ENCODE data around the gene PAF1. TPM values are rescaled to one million over a fixed set of nuclear protein-coding genes. Genes with fewer than 3 reads are reported as not detected.

The PAF1 gene
- total RNA-seq, 1 donor from 2014 or later = 21.3 TPM

DNA sequence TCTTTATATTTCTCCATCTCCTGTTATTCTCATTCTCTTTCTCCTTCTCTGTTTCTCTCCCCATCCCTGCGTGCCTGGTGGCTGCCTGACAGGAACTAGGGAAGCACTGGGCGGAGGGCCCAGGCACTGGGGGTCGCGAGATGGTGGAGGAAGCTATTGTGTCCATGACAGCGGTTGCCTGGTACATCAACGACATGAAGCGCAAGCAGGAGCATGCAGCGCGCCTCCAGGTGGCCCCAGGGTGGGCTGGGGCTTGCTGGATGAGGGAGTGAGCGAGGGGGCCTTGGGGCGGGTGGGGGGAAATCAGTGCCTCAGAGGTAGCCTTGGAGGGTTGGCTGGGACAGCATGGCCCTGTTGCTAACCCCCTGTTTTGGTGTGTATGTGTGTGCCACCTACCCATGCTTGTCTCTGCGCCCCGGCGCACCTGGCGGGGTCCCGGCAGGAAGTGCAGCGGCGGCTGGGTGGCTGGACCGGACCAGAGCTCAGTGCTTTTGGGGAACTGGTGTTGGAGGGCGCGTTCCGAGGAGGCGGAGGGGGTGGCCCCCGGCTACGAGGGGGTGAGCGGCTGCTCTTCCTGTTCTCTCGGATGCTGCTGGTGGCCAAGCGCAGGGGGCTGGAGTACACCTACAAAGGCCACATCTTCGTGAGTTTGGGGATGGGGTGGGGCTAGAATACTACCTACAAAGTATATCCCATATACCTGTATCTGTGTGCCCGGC is 26.7 kb upstream of the PAF1 start:
- no peak for DNase-seq (ENCODE audit: low spot score)
- no peak for ATAC-seq

DNA sequence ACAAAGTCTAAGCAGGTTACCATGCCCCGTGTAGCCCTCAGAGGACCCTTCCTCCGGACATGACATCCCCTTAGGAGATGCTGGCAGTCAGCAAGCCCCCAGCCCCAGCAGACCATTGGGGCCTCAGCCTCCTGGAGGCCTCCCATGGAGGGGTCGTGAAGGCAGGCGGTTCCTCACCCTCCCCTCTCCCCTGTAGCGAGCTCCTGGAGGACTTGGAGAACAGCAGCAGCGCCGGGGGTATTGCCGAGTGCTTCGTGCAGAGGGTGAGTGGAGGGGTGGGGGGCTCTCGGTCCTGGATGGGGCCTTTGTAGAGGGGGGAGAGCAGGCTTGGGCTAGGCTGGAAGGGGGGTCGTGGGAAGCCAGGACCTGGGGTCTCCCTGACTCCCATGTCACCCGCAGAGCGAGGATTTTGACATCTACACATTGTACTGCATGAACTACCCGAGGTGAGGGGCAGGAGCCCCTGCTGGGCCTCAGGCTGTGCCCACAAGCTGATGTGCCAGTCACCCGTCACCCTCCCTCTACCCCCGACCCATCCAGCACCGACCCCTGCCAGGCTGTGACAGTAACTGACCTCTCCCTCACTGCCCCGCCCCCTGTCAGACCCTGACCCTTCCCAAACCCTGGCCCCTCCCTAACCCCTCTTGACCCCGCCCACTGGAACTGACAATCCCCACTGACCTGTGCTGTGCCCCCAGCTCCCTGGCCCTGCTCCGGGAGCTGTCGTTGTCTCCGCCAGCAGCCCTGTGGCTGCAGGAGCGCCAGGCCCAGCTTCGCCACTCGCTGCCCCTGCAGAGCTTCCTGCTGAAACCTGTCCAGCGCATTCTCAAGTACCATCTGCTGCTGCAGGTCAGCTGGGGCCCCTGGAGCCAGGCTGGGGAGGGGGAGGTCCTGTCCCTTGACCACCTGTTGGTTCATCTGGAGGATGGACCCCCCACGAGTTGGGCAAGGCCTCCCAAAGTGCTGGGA is 25.5 kb upstream of the PAF1 start:
- DNase-seq (ENCODE audit: low spot score) = no peak
- ATAC-seq = no peak

- DNase-seq (ENCODE audit: low spot score) (no peak), ATAC-seq (no peak)
Observed at GRCh38 chr19:39415111-39416046, 24.5 kb upstream of the PAF1 start.

DNA sequence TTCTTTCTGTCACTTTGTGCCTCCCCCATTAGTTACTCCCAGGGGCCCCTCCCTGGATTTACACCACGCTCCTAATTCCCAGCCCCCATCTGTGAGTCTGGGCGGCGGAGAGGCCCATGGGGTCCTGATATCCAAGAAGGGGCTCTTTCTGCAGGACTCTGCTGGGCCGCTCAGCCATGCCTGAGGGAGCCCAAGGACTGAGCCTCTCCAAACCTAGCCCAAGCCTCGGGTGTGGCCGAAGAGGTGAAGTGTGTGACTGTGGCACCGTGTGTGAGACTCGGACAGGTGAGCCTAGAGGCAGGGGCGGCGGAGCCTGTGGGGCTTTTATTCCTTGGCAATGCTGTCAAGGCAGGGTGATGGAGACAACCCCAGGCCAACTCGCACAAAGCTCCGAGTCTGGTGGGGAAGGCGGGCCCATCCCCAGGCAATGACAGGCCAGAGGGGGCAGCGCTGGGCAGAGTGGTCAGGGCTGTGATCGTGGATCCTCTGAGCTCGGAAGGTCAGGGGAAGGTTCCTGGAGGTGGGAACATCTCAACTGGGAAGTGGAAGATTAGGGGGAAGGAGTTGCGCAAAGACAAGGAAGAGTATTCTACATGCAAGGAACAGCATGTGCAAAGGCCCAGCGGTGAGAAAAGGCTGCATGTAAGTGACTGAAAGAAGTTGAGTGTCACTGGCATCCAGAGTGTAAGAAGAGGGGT is 23.2 kb upstream of the PAF1 start:
- ATAC-seq = no peak
- DNase-seq (ENCODE audit: low spot score) = no peak

DNA sequence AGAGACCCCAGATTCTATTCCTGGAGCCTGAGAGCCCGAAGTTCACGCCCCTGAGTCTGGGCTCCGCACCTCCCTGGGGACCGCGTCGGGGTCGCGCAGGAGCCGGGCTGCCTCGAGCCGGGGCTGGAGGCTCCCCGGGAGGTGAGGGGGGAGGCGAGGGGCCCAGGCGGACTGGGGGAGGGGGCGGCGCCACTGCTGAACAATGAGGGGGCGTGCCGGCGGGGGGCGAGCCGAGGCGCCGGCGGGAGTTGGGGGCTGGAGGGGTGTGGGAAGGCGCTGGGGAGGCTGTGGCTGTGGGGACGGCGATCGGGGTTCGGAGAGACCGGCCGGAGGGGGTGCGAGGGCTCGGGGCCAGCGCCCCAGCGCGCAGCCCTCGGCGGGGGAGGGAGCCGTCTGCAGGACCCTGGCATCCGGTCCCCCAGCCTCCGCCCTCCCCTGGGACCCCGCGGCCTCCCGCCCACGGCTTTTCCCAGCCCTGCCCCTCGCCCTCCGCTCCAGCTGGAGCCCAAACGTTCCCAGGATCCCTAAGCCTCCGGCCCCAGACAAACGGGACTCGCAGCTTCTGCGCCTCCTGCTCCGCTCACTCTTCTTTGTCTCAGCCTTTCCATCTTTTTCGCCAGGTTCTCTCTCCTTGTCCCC is 22.5 kb upstream of the PAF1 start:
- DNase-seq (ENCODE audit: low spot score) (no peak), ATAC-seq (no peak)

GRCh38 chr19:39412867-39413271 is 22.0 kb upstream of the PAF1 start:
- ATAC-seq = no peak
- no peak for DNase-seq (ENCODE audit: low spot score)

DNA sequence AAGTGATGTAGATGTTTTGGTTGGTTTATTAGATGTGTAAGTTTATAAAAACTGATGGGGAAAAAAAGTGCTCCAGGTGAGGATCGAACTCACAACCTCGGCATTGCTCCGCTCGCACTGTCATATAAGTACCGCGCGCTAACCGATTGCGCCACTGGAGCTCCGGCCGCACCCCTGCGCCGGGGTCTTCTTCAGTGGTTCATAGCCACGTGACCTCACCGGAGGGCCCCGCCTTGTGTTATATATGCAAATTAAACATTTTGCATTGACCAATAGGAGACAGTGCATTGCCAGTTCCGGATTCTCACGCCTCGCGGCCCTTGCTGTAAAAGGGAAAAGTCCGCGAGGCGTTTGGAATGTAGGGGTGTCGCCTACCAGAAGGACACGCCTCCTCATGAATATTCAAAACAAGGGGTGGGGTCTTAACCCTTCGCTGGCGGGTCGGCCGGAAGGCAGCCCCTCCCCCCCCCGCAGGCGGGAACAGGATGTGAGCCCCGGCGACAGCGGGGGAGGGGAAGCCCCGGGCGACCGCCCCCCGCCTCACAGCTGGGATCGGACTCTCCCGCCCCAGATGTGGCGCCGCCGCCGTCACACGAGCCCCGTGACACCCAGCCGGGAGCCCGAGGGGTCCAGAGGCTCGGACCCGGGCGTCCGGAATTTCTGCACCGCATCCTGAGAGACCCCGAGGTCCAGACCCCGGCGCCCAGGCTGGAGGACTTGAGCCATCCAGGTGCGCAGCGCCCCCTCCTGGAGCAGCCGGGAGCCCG is 21.4 kb upstream of the PAF1 start, which contains the start of gene PLEKHG2:
TSS of gene PLEKHG2 (plus strand) at position 570 of the 767 bp plus-strand sequence. CDS start 1,418 bp downstream, outside the sequence.
- DNase-seq (ENCODE audit: low spot score) (peak; percentile 97), ATAC-seq (peak; percentile 55)

GRCh38 chr19:39411832-39412099 is 20.9 kb upstream of the PAF1 start:
- DNase-seq (ENCODE audit: low spot score) (peak; percentile 89), ATAC-seq (peak; percentile 57)

DNA sequence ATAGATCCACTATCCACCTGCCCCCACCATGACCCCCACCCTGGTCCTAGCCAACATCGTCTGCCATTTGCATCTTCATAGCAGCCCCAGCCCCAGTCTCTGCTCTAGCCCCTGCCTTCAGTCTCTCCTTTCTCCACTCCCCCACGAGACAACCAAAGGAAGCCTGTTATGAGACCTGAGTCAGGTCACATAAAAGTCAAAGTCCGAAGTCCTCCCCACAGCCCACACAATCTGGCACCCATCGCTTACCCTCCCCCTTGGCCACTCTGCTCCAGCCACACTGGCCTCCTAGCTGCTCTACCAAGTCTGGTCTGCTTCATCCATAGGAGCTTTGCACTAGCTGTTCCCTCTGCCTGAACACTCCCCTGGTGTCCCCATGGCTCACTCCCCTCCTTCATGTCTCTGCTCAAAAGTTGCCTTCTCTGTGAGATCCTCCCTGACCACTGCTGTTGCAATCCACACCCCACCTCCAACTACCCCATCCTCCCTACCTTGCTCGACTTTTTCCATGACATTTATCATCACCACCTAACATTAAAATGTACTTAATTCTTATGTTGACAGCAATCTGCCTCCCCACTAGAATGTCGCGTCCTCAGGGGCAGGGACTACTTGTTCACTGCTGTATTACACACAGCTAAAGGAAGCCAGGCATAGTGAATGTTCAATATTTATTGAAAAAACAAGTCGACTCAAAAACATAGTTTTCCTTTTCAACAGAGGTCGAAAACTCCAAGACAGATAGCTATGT is 20.4 kb upstream of the PAF1 start:
- DNase-seq (ENCODE audit: low spot score) (peak; percentile 89), ATAC-seq (peak; percentile 36)

- no peak for ATAC-seq
- no peak for DNase-seq (ENCODE audit: low spot score)
Observed at GRCh38 chr19:39410831-39411080, 19.9 kb upstream of the PAF1 start.

- DNase-seq (ENCODE audit: low spot score) (peak; percentile 75), ATAC-seq (peak; percentile 5)
Observed at GRCh38 chr19:39410017-39410830, 19.3 kb upstream of the PAF1 start.

DNA sequence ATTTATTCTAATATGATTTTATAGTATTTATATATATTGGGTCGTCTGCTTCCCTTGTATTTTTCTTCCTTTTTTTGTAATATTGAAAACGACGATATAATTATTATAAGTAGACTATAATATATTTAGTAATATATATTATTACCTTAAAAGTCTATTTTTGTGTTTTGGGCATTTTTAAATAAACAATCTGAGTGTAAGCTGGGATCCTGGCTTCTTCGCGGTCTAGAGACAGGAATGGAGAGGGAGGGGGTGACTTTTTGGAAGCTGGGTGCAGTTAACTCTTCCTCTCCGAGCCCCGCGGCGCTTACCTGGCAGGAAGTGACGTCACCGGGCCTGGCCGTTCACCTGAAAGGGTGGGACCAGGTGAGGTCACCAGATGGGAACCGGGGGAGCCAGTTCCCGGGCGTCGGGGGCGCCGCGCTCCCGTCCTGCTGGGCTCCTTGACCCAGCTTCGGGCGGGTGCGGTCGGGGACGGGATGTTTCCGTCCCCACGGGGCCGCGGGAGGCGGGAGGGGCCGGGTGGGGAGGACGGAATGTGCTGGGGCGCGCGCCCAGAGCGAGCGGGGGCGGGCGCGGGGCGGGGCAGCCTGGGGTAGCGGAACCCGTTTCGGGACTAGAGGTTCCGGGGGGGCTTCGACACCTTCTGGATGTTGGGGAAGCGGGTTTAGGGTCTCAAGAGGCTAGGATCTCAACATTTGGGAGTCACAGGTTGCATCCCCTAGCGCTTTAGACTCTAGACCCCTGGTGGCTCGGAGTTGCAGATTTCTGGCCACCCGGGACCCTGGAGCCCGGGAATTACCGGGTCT is 18.5 kb upstream of the PAF1 start:
- DNase-seq (ENCODE audit: low spot score) (peak; percentile 96), ATAC-seq (peak; percentile 41)

DNA sequence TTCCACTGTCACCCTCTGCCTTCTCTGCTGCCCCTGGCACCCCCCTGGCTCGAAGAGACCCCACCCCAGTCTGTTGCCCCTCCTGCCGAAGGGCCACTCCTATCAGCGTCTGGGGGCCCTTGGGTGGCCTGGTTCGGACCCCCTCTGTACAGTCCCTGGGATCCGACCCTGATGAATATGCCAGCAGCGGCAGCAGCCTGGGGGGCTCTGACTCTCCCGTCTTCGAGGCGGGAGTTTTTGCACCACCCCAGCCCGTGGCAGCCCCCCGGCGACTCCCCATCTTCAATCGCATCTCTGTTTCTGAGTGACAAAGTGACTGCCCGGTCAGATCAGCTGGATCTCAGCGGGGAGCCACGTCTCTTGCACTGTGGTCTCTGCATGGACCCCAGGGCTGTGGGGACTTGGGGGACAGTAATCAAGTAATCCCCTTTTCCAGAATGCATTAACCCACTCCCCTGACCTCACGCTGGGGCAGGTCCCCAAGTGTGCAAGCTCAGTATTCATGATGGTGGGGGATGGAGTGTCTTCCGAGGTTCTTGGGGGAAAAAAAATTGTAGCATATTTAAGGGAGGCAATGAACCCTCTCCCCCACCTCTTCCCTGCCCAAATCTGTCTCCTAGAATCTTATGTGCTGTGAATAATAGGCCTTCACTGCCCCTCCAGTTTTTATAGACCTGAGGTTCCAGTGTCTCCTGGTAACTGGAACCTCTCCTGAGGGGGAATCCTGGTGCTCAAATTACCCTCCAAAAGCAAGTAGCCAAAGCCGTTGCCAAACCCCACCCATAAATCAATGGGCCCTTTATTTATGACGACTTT is 17.7 kb upstream of the PAF1 start:
- peak; percentile 60 for DNase-seq (ENCODE audit: low spot score)
- ATAC-seq = no peak

- ATAC-seq (no peak), DNase-seq (ENCODE audit: low spot score) (peak; percentile 67)
Observed at GRCh38 chr19:39407660-39408391, 16.9 kb upstream of the PAF1 start.

DNA sequence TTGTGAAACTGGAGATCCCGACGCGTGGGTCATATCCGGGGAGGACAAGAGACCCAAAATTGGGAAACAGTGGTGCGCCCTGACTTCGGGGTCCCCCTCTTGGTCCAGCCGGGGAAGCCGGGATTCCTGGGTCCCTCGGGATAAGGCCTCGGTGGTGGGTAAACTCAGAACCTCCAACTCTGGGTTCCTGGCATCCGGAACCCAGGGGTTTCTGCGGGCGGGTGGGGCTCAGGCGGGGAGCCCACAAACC is 16.4 kb upstream of the PAF1 start:
- no peak for DNase-seq (ENCODE audit: low spot score)

More for the DNA sequence above, 16.4 kb upstream of the PAF1 start:
- ATAC-seq = no peak
